ENCODE results near the gene AQP1. TPM values are rescaled to one million over a fixed set of nuclear protein-coding genes. Genes with fewer than 3 reads are reported as not detected.

The AQP1 gene
- polyA plus RNA-seq, 3 donors, result 0.03 TPM; not detected in 2

- no peak within 1 kb of the TSS for H3K27ac ChIP-seq (ENCODE audit: low read depth in 1 of 2, low read length in 2 of 2)
- no peaks in the 10 kb centered on the region for H4K20me1 ChIP-seq (ENCODE audit: insufficient read depth, low read length)
- Mint-ChIP-seq H3K27me3 (ENCODE audit: low read depth in 3 of 3) (peaks cover 2 to 7% (median 4%) of the 10 kb centered on the region in 3 donors), H3K9me3 (peaks cover 0 to 3% (median 0%) of the 10 kb centered on the region in 7 donors), H3K36me3 (no peaks in the 10 kb centered on the region), H3K4me1 (no peaks in the 10 kb centered on the region), H3K27ac (no peak within 1 kb of the TSS), H3K4me3 (no peak within 1 kb of the TSS)
- H3K4me2 ChIP-seq (replicated peaks; ENCODE audit: extremely low read depth, low read length, poor library complexity, severe bottlenecking), result no peak within 1 kb of the TSS
- no peaks in the 10 kb centered on the region for H3K79me2 ChIP-seq (ENCODE audit: insufficient read depth, low read length)
- DNase-seq, result no peak
- intact Hi-C loops (cut with micrococcal nuclease), result no loop called here
- no peaks in the 10 kb centered on the region for H3K36me3 ChIP-seq (replicated peaks in 1 of 2; ENCODE audit: control insufficient read depth in 1 of 2, insufficient read depth in 2 of 2, low read length in 2 of 2)
- no peak within 1 kb of the TSS for H2AFZ ChIP-seq (ENCODE audit: insufficient read depth, low read depth, low read length, poor library complexity, severe bottlenecking)
- H3K27me3 ChIP-seq (ENCODE audit: control insufficient read depth in 2 of 2, insufficient read depth in 2 of 2, low read length in 2 of 2), result no peaks in the 10 kb centered on the region
- 77% methylated on average over 9 of the region's 11 CpGs for WGBS (ENCODE audit: insufficient coverage)
- H3K4me1 ChIP-seq (ENCODE audit: control insufficient read depth in 1 of 2, insufficient read depth in 2 of 2, low read length in 2 of 2), result no peaks in the 10 kb centered on the region
- TF ChIP-seq CTCF (IDR thresholded peaks at IDR 0.05), result no peak
- no peak within 1 kb of the TSS for H3K9ac ChIP-seq (ENCODE audit: insufficient read depth, low read length, poor library complexity, severe bottlenecking)
- no peak within 1 kb of the TSS for H3K4me3 ChIP-seq (replicated peaks in 1 of 3; ENCODE audit: low read depth in 2 of 3, low read length in 3 of 3)
- no peaks in the 10 kb centered on the region for H3K9me3 ChIP-seq (replicated peaks in 1 of 2; ENCODE audit: control insufficient read depth in 1 of 2, insufficient read depth in 1 of 2, low read length in 2 of 2)
Observed at GRCh38 chr7:30963842-30964241, 52.2 kb downstream of the AQP1 start, which contains the start of gene GHRHR. TSS of gene GHRHR (plus strand) at chr7:30963953. CDS start at chr7:30964069, 116 bp downstream.

GRCh38 chr7:30965372-30965771 lies 53.7 kb downstream of the AQP1 start:
- no peak overlapping the region for H3K27ac ChIP-seq (ENCODE audit: low read depth in 1 of 2, low read length in 2 of 2)
- H3K36me3 ChIP-seq (replicated peaks in 1 of 2; ENCODE audit: control insufficient read depth in 1 of 2, insufficient read depth in 2 of 2, low read length in 2 of 2), result no peaks in the 10 kb centered on the region
- no peaks in the 10 kb centered on the region for H3K27me3 ChIP-seq (ENCODE audit: control insufficient read depth in 2 of 2, insufficient read depth in 2 of 2, low read length in 2 of 2)
- Mint-ChIP-seq H3K27me3 (ENCODE audit: low read depth in 3 of 3) (peaks cover 4 to 10% (median 4%) of the 10 kb centered on the region in 3 donors), H3K4me1 (no peaks in the 10 kb centered on the region), H3K9me3 (no peaks in the 10 kb centered on the region), H3K27ac (no peak overlapping the region), H3K36me3 (no peaks in the 10 kb centered on the region), H3K4me3 (no peak overlapping the region)
- no peaks in the 10 kb centered on the region for H3K4me1 ChIP-seq (ENCODE audit: control insufficient read depth in 1 of 2, insufficient read depth in 2 of 2, low read length in 2 of 2)
- H3K9me3 ChIP-seq (replicated peaks in 1 of 2; ENCODE audit: control insufficient read depth in 1 of 2, insufficient read depth in 1 of 2, low read length in 2 of 2), result no peaks in the 10 kb centered on the region
- no peak for TF ChIP-seq CTCF (IDR thresholded peaks at IDR 0.05)
- DNase-seq, result no peak
- WGBS (ENCODE audit: insufficient coverage), result 83% methylated on average over 1 of the region's 4 CpGs
- intact Hi-C loops (cut with micrococcal nuclease), result no loop called here
- no peaks in the 10 kb centered on the region for H3K79me2 ChIP-seq (ENCODE audit: insufficient read depth, low read length)
- H4K20me1 ChIP-seq (ENCODE audit: insufficient read depth, low read length), result no peaks in the 10 kb centered on the region
- H3K9ac ChIP-seq (ENCODE audit: insufficient read depth, low read length, poor library complexity, severe bottlenecking), result no peak overlapping the region
- H2AFZ ChIP-seq (ENCODE audit: insufficient read depth, low read depth, low read length, poor library complexity, severe bottlenecking), result no peak overlapping the region
- H3K4me2 ChIP-seq (replicated peaks; ENCODE audit: extremely low read depth, low read length, poor library complexity, severe bottlenecking), result no peak overlapping the region
- no peak overlapping the region for H3K4me3 ChIP-seq (replicated peaks in 1 of 3; ENCODE audit: low read depth in 2 of 3, low read length in 3 of 3)

Data from CD14-positive monocyte (primary cell).